K562 (cell line): Measurements from ENCODE around the gene ZSWIM4. TPM values are rescaled to one million over a fixed set of nuclear protein-coding genes. Genes with fewer than 3 reads are reported as not detected.
A peak's percentile ranks its signal among the peaks of the same experiment; 100 is the strongest.

Experiments
- ATAC-seq: fragments of 200-7000 bp; cut with Tn5 transposase; 3 replicates; pipeline ENCODE4 v1.9.1; 2020; ENCODE audit warnings: moderate library complexity
- BruUV-seq: library from RNA; stranded (reverse); fragments of 400-500 nt; replicated peaks from 2 replicates; lab custom pipeline; 2021; lab: Mats Ljungman, UMichigan
- CTCF ChIA-PET: fragments of 300-600 bp; formaldehyde crosslinking; extraction: SDS; loops from one replicate; lab custom pipeline; 2021; ENCODE audit warnings: low intra/inter-chr PET ratio; lab: Yijun Ruan, JAX
- POLR2A ChIA-PET: fragments of 300-600, 350-650 bp; sonication (Branson Sonifier 250); formaldehyde crosslinking; extraction: SDS; loops from one replicate; lab custom pipeline; 2021; ENCODE audit warnings: antibody characterized with exemption, inconsistent platforms; lab: Yijun Ruan, JAX
- DNase-seq, 4 experiments: peaks; one replicate each; pipeline versions ENCODE4 v3.0.0 to v3.0.0-alpha.2; 2011 to 2018; ENCODE audit warnings: low spot score in 3 of 4, mixed read lengths in 3 of 4; ENCODE audit errors: extremely low read depth in 1 of 4
- FAIRE-seq: peaks from 2 replicates; lab custom pipeline; 2011; peaks lifted over from hg19 to GRCh38; lab: Jason Lieb, UNC
- H2AFZ ChIP-seq: 2 replicates; pipeline ENCODE4 v1.6.0; 2011; ENCODE audit warnings: low read depth, low read length, control low read depth, inconsistent platforms
- H3K27ac ChIP-seq: fragments of 200-600 bp; 3 replicates; pipeline ENCODE4 v1.8.0; 2011; ENCODE audit warnings: low read depth, mild to moderate bottlenecking, control low read depth, inconsistent platforms, low read length, moderate library complexity, mixed read lengths; ENCODE audit errors: extremely low read depth
- H3K27me3 ChIP-seq, 2 experiments: fragments of 300-600 bp in 1 of 2; 2 replicates in 1 of 2; 3 replicates in 1 of 2; pipeline versions ENCODE4 v1.6.0 to v1.8.0; 2011; ENCODE audit warnings: inconsistent platforms in 2 of 2, low read length in 2 of 2, mild to moderate bottlenecking in 1 of 2, mixed read lengths in 1 of 2, moderate library complexity in 1 of 2; ENCODE audit not compliant: control insufficient read depth in 2 of 2, insufficient read depth in 2 of 2
- H3K36me3 ChIP-seq: fragments of 300-600 bp; 3 replicates; pipeline ENCODE4 v1.8.0; 2011; ENCODE audit warnings: mild to moderate bottlenecking, low read length, inconsistent platforms; ENCODE audit not compliant: control insufficient read depth, insufficient read depth
- H3K4me1 ChIP-seq, 2 experiments: fragments of 200-600 bp in 1 of 2; replicated peaks in 1 of 2; 2 replicates in 1 of 2; 3 replicates in 1 of 2; pipeline versions ENCODE4 v1.5.1 to v1.8.0; 2011; ENCODE audit warnings: inconsistent platforms in 2 of 2, low read length in 2 of 2, mild to moderate bottlenecking in 1 of 2, mixed read lengths in 1 of 2, moderate library complexity in 1 of 2; ENCODE audit not compliant: control insufficient read depth in 2 of 2, insufficient read depth in 2 of 2
- H3K4me2 ChIP-seq: 2 replicates; pipeline ENCODE4 v1.6.1; 2011; ENCODE audit warnings: low read length, control low read depth, inconsistent platforms, mixed read lengths; ENCODE audit not compliant: insufficient read depth
- H3K4me3 ChIP-seq: fragments of 200-600 bp; sonication (generic), shearing (Covaris generic); 2 replicates; pipeline ENCODE4 v1.5.1; 2016; ENCODE audit warnings: control low read depth, inconsistent platforms
- H3K79me2 ChIP-seq: fragments of 200-600 bp; 3 replicates; pipeline ENCODE4 v1.8.0; 2011; ENCODE audit warnings: low read length, inconsistent platforms; ENCODE audit not compliant: control insufficient read depth, insufficient read depth
- H3K9ac ChIP-seq, 2 experiments: 2 replicates each; pipeline versions ENCODE4 v1.6.0 to v1.6.1; 2011; ENCODE audit warnings: low read depth in 2 of 2, low read length in 2 of 2, control low read depth in 1 of 2, inconsistent platforms in 1 of 2, mild to moderate bottlenecking in 1 of 2, mixed read lengths in 1 of 2; ENCODE audit not compliant: insufficient read depth in 1 of 2
- H3K9me1 ChIP-seq: one replicate; pipeline ENCODE4 v1.6.0; 2011; ENCODE audit warnings: inconsistent platforms, mild to moderate bottlenecking, low read length, moderate library complexity; ENCODE audit not compliant: control insufficient read depth, insufficient read depth
- H3K9me3 ChIP-seq: replicated peaks from 2 replicates; pipeline ENCODE4 v1.5.1; 2011; ENCODE audit warnings: low read depth, low read length, inconsistent platforms; ENCODE audit not compliant: control insufficient read depth, insufficient read depth
- H4K20me1 ChIP-seq: replicated peaks from 2 replicates; pipeline ENCODE4 v1.6.1; 2011; ENCODE audit warnings: low read length, inconsistent platforms, mixed read lengths; ENCODE audit not compliant: control insufficient read depth, insufficient read depth
- CBX3 ChIP-seq, 2 experiments: IDR thresholded peaks; 1 replicate in 1 of 2; 2 replicates in 1 of 2; pipeline ENCODE4 v1.6.1; 2012; ENCODE audit warnings: inconsistent platforms in 2 of 2, low read length in 2 of 2, borderline replicate concordance in 1 of 2, control low read depth in 1 of 2
- CEBPB ChIP-seq: fragments of 450-650 bp; IDR thresholded peaks from 2 replicates; pipeline ENCODE4 v1.6.1; 2016; ENCODE audit warnings: missing genetic modification characterization, missing compliant biosample characterization
- DACH1 ChIP-seq: fragments of 450-650 bp; IDR thresholded peaks from 2 replicates; pipeline ENCODE4 v1.6.1; 2018; ENCODE audit not compliant: partially characterized antibody
- HMG20B ChIP-seq: fragments of 250-450 bp; sonication (Bioruptor Pico); IDR thresholded peaks from 2 replicates; pipeline ENCODE4 v1.5.0; 2021; ENCODE audit warnings: mild to moderate bottlenecking
- L3MBTL2 ChIP-seq: fragments of 450-650 bp; IDR thresholded peaks from 2 replicates; pipeline ENCODE4 v1.6.1; 2016; ENCODE audit warnings: mild to moderate bottlenecking, moderate library complexity
- MAZ ChIP-seq, 2 experiments: fragments of 450-650 bp in 1 of 2; sonication (generic) in 1 of 2; formaldehyde crosslinking; IDR thresholded peaks in 1 of 2; conservative IDR thresholded peaks in 1 of 2; 2 replicates each; pipeline versions ENCODE4 v1.4.0 to v1.5.0; 2020; ENCODE audit warnings: mild to moderate bottlenecking in 1 of 2, missing genetic modification reagents in 1 of 2
- MECOM ChIP-seq: fragments of 250-450 bp; sonication (Bioruptor Pico); IDR thresholded peaks from 2 replicates; pipeline ENCODE4 v1.8.0; 2022; ENCODE audit warnings: inconsistent platforms
- NEUROD1 ChIP-seq: fragments of 150-350 bp; IDR thresholded peaks from 2 replicates; pipeline ENCODE4 v1.6.1; 2014; ENCODE audit warnings: borderline replicate concordance, low read length, low read depth; ENCODE audit not compliant: partially characterized antibody
- SIX5 ChIP-seq, 2 experiments: IDR thresholded peaks; 2 replicates each; pipeline ENCODE4 v1.6.1; 2011; ENCODE audit warnings: low read length in 2 of 2, borderline replicate concordance in 1 of 2, low read depth in 1 of 2, mild to moderate bottlenecking in 1 of 2, moderate library complexity in 1 of 2; ENCODE audit not compliant: insufficient read depth in 1 of 2
- STAG1 ChIP-seq: sonication (generic); formaldehyde crosslinking; IDR thresholded peaks from 2 replicates; pipeline ENCODE4 v1.5.0; 2020; ENCODE audit warnings: missing genetic modification reagents, borderline replicate concordance
- XRCC4 ChIP-seq: IDR thresholded peaks from one replicate; pipeline ENCODE4 v1.6.1; 2011; ENCODE audit not compliant: insufficient read depth, insufficient read length; ENCODE audit errors: extremely low read depth
- ZNF121 ChIP-seq: sonication (generic); formaldehyde crosslinking; conservative IDR thresholded peaks from 2 replicates; pipeline ENCODE4 v1.8.0; 2022; ENCODE audit warnings: missing genetic modification reagents
- ZNF551 ChIP-seq: fragments of 250-450 bp; sonication (Bioruptor Pico); IDR thresholded peaks from 2 replicates; pipeline ENCODE4 v1.5.0; 2021; ENCODE audit warnings: mild to moderate bottlenecking, moderate library complexity
- ZNF583 ChIP-seq: fragments of 250-450 bp; sonication (Bioruptor Pico); IDR thresholded peaks from 2 replicates; pipeline ENCODE4 v1.4.0; 2020
- ZNF77 ChIP-seq: fragments of 250-450 bp; sonication (Bioruptor Pico); IDR thresholded peaks from 2 replicates; pipeline ENCODE4 v1.5.0; 2020
- WGBS: fragments of 100-300 bp; shearing (Covaris generic); methylation state at CpG from one replicate; pipeline ENCODE4 v1.1.6; 2016; ENCODE audit warnings: low coverage, mixed read lengths; ENCODE audit not compliant: insufficient coverage; ENCODE audit errors: missing lambda C conversion rate; 5-methylcytosine and 5-hydroxymethylcytosine counted together
- in situ Hi-C: fragments of 300-500 bp; cut with MboI; formaldehyde crosslinking; loops from 4 replicates; pipeline ENCODE4 v1.15.0; 2018; ENCODE audit warnings: inconsistent platforms, mixed read lengths
- intact Hi-C: fragments of 100-400 bp; cut with micrococcal nuclease; formaldehyde crosslinking; loops from 2 replicates; pipeline ENCODE4 v1.14.2; 2022
- polyA plus RNA-seq, 8 experiments: library from polyadenylated mRNA; depleted of rRNA in 4 of 8; stranded (reverse) in 5 of 8; unstranded in 3 of 8; fragments of >200 nt; fragmentation: Nextera tagmentation in 2 of 8; fragmentation: Illumina TruSeq in 1 of 8; extraction: Ambion mirVana in 2 of 8; extraction: Trizol in 1 of 8; gene quantifications; 2 replicates each; pipeline versions ENCODE4 v1.2.1 to v1.2.3, GENCODE V29; 2011 to 2014; ENCODE audit warnings: inconsistent platforms in 1 of 8, missing spikeins in 1 of 8
- total RNA-seq, 7 experiments: library from RNA; depleted of rRNA in 6 of 7; stranded (reverse); fragments of >200 nt in 6 of 7; fragmentation: Illumina TruSeq in 2 of 7; extraction: Trizol in 2 of 7; gene quantifications; 2 replicates each; pipeline versions ENCODE4 v1.2.1 to v1.2.3, GENCODE V29; 2011 to 2021; ENCODE audit warnings: low replicate concordance in 1 of 7

The ZSWIM4 gene
- total and polyA plus RNA-seq, 9 of the 15 experiments (the other 6 are each of a cell fraction or from before 2014, with no cell fraction given), result 0.25 to 3.7 (median 0.79) TPM; not detected in 2

DNA sequence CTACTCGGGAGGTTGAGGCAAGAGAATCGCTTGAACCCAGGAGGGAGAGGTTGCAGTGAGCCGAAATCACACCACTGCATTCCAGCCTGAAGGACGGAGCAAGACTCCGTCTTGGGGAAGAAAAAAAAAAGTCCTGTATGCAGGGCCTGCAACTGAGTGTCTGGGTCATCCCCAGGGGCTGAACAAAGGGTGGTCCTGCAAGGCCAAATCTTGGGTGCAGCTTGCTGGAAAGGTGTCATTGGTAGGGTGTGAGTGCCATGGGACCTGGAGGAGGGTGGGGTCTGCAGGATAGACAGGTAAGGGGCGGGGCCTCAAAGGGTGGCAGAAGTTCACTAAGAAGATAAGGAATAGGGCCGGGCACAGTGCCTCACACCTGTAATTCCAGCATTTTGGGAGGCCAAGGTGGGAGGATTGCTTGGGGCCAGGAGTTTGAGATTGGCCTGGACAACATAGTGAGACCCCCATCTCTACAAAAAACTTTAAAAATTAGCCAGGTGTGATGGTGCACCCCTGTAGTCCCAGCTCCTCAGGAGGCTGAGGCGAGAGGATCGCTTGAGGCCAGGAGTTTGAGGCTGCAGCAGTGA is 31.5 kb downstream of the ZSWIM4 start:
- DNase-seq, result no peak
- no peak overlapping the region for H3K9ac ChIP-seq
- FAIRE-seq, result no peak
- no peak overlapping the region for H3K4me3 ChIP-seq
- in situ Hi-C loops, result no loop called here
- H3K9me1 ChIP-seq, result no peaks in the 10 kb centered on the region
- H2AFZ ChIP-seq, result no peak overlapping the region
- POLR2A ChIA-PET, result interaction anchor here (0.6 to 1.2 kb wide), 5 partner anchors 7 to 240 kb away, joined by 3 read pairs; no protein-coding TSS in a partner anchor
- CTCF ChIA-PET, result no interaction called here
- H3K27me3 ChIP-seq, result no peaks in the 10 kb centered on the region
- no peak overlapping the region for H3K27ac ChIP-seq
- H4K20me1 ChIP-seq, result no peaks in the 10 kb centered on the region
- ATAC-seq, result no peak
- 0 out of 2 replicates have a peak, but pooled peaks have one; percentile 20 for TF ChIP-seq ZNF121 (CRISPR knock-in tag)
- no peak for TF ChIP-seq NEUROD1
- H3K9me3 ChIP-seq, result no peaks in the 10 kb centered on the region
- peaks cover 7 to 27% of the 10 kb centered on the region in 2 experiments; a peak in 4 of 5 replicates for H3K4me1 ChIP-seq
- intact Hi-C loops, result loop anchor here (5.0 kb wide), 1 partner anchor 36 kb away; no protein-coding TSS in a partner anchor
- no peaks in the 10 kb centered on the region for H3K79me2 ChIP-seq
- H3K4me2 ChIP-seq, result no peak overlapping the region
- no peaks in the 10 kb centered on the region for H3K36me3 ChIP-seq
- WGBS, result 86% methylated on average over 5 of the region's 9 CpGs
- no TSS peak for BruUV-seq

DNA sequence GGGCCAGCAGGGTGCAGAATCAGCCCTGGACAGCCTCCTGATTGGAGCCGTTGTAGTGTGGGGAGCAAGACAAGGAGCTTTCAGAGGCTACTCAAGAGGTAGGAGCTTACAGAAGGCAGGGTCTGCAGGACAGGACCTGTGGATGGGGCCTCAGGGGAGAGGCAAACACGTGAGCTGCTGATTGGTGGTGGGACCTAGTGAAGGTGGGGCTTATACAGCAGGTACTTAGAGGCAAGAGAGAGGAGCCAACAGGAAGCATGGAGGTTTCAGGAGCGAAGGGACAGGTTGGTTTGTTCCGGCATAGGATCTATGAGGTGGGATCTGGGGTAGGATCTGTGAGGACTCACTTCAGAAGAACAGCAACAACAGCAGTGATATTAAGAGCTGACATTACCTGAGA is 32.4 kb downstream of the ZSWIM4 start:
- Histone ChIP-seq H2AFZ (no peak overlapping the region), H3K9me3 (no peaks in the 10 kb centered on the region), H3K79me2 (no peaks in the 10 kb centered on the region), H3K36me3 (no peaks in the 10 kb centered on the region), H3K4me3 (no peak overlapping the region), H4K20me1 (no peaks in the 10 kb centered on the region), H3K27me3 (no peaks in the 10 kb centered on the region), H3K9ac (peak overlapping the region in 1 of 2 experiments; percentile 14; a peak in 1 of 4 replicates), H3K27ac (no peak overlapping the region), H3K9me1 (no peaks in the 10 kb centered on the region), H3K4me2 (no peak overlapping the region), H3K4me1 (peaks cover 7 to 31% of the 10 kb centered on the region in 2 experiments; a peak in 4 of 5 replicates)
- DNase-seq, result peak in 1 of 4 experiments; percentile 28
- BruUV-seq, result no TSS peak
- peak; percentile 32 for FAIRE-seq
- ChIA-PET POLR2A (interaction anchor here (0.7 to 1.2 kb wide), 3 partner anchors 8 to 30 kb away, joined by 3 read pairs; no protein-coding TSS in a partner anchor), CTCF (no interaction called here)
- in situ Hi-C loops (no loop called here), intact Hi-C loops (loop anchor here (5.0 kb wide), 1 partner anchor 35 kb away; no protein-coding TSS in a partner anchor)
- TF ChIP-seq XRCC4, result no peak
- TF ChIP-seq ZNF551 (CRISPR knock-in tag), result no peak
- TF ChIP-seq CBX3 (IDR thresholded peaks at IDR 0.05; ENCODE audit: borderline replicate concordance in 1 of 2, low read length in 2 of 2), result no peak
- no peak for TF ChIP-seq CEBPB (tag)
- no peak for TF ChIP-seq ZNF77 (CRISPR knock-in tag)
- no peak for TF ChIP-seq HMG20B (CRISPR knock-in tag)
- TF ChIP-seq MECOM (CRISPR knock-in tag), result no peak
- TF ChIP-seq MAZ (CRISPR knock-in tag; conservative IDR thresholded peaks at IDR 0.05 in 1 of 2, IDR thresholded peaks at IDR 0.05 in 1 of 2), result no peak
- no peak for TF ChIP-seq SIX5 (IDR thresholded peaks at IDR 0.05; ENCODE audit: borderline replicate concordance in 1 of 2, insufficient read depth in 1 of 2, low read depth in 1 of 2, low read length in 2 of 2)
- no peak for TF ChIP-seq ZNF583 (CRISPR knock-in tag)
- TF ChIP-seq DACH1, result no peak
- TF ChIP-seq STAG1 (CRISPR knock-in tag), result no peak
- TF ChIP-seq L3MBTL2, result no peak
- 50% methylated on average over 4 of the region's 4 CpGs for WGBS
- peak; percentile 7; the same call in 1 of the 3 replicates for ATAC-seq
